Karpas-422 (cell line): Measurements from ENCODE around the gene CHIC2. TPM values are rescaled to one million over a fixed set of nuclear protein-coding genes. Genes with fewer than 3 reads are reported as not detected.
A peak's percentile ranks its signal among the peaks of the same experiment; 100 is the strongest.
"Not testable (repeated sequence)": the region's sequence is repeated elsewhere in the genome, so short reads cannot be mapped to it uniquely, and the experiment has no call there.

Source experiments
- DNase-seq: peaks from one replicate; pipeline ENCODE4 v3.0.0-alpha.2; 2015
- H2AFZ ChIP-seq: fragments of 200-600 bp; sonication (generic); 2 replicates; pipeline ENCODE4 v1.6.1; 2014; ENCODE audit warnings: antibody characterized with exemption, low read length, mixed read lengths
- H3K27ac ChIP-seq: fragments of 200-600 bp; sonication (generic); 2 replicates; pipeline ENCODE4 v1.5.1; 2014; ENCODE audit warnings: mild to moderate bottlenecking, low read length, moderate library complexity
- H3K27me3 ChIP-seq: fragments of 200-600 bp; sonication (generic); 2 replicates; pipeline ENCODE4 v1.6.1; 2014; ENCODE audit warnings: low read length, mixed read lengths
- H3K36me3 ChIP-seq: fragments of 200-600 bp; sonication (generic); 2 replicates; pipeline ENCODE4 v1.6.1; 2014; ENCODE audit warnings: low read length, mixed read lengths; ENCODE audit not compliant: insufficient read depth
- H3K4me1 ChIP-seq: fragments of 200-600 bp; sonication (generic); 2 replicates; pipeline ENCODE4 v1.6.1; 2014; ENCODE audit warnings: mild to moderate bottlenecking, low read length, mixed read lengths
- H3K4me2 ChIP-seq: fragments of 200-600 bp; sonication (generic); 2 replicates; pipeline ENCODE4 v1.6.1; 2014; ENCODE audit warnings: low read length, low read depth, mild to moderate bottlenecking; ENCODE audit not compliant: poor library complexity, severe bottlenecking
- H3K4me3 ChIP-seq: fragments of 200-600 bp; sonication (generic); 2 replicates; pipeline ENCODE4 v1.5.1; 2014; ENCODE audit warnings: mild to moderate bottlenecking, antibody characterized with exemption, low read length, mixed read lengths
- H3K79me2 ChIP-seq: fragments of 200-600 bp; sonication (generic); 2 replicates; pipeline ENCODE4 v1.6.1; 2014; ENCODE audit warnings: mild to moderate bottlenecking, low read length, mixed read lengths
- H3K9ac ChIP-seq: fragments of 200-600 bp; sonication (generic); 2 replicates; pipeline ENCODE4 v1.6.0; 2014; ENCODE audit warnings: low read length
- H3K9me2 ChIP-seq: fragments of 200-600 bp; sonication (generic), shearing (Covaris generic); replicated peaks from 2 replicates; pipeline ENCODE4 v1.6.0; 2014; ENCODE audit warnings: mild to moderate bottlenecking, low read length, moderate library complexity; ENCODE audit not compliant: insufficient read depth
- H3K9me3 ChIP-seq: fragments of 300-700, 200-600 bp; sonication (generic); 2 replicates; pipeline ENCODE4 v1.6.1; 2014; ENCODE audit warnings: low read length, mixed read lengths
- H4K20me1 ChIP-seq: fragments of 200-600 bp; sonication (generic); 2 replicates; pipeline ENCODE4 v1.6.1; 2014; ENCODE audit warnings: mild to moderate bottlenecking, antibody characterized with exemption, low read length, low read depth; ENCODE audit not compliant: insufficient read depth
- total RNA-seq: library from RNA; depleted of rRNA; stranded (reverse); fragments of >200 nt; shearing (Covaris generic); gene quantifications from 2 replicates; pipeline ENCODE4 v1.2.3, GENCODE V29; 2014; ENCODE audit warnings: low replicate concordance; rRNA removed

CHIC2 gene
- total RNA-seq = 103 and 116 TPM in 2 replicates

- peaks cover 16% of the 10 kb centered on the region; the same call in 1 of the 2 replicates for H4K20me1 ChIP-seq
- peaks cover 55% of the 10 kb centered on the region for H3K4me1 ChIP-seq
- H3K9me2 ChIP-seq = no peaks in the 10 kb centered on the region
- H3K9ac ChIP-seq = peak within 1 kb of the TSS; percentile 99
- peaks cover 56% of the 10 kb centered on the region for H3K79me2 ChIP-seq
- peaks cover 35% of the 10 kb centered on the region for H3K36me3 ChIP-seq
- H3K27ac ChIP-seq = peak within 1 kb of the TSS; percentile 90
- peak within 1 kb of the TSS; percentile 92 for H3K4me3 ChIP-seq
- no peaks in the 10 kb centered on the region; the same call in 1 of the 2 replicates for H3K9me3 ChIP-seq
- H2AFZ ChIP-seq = peak within 1 kb of the TSS; percentile 74
- peak within 1 kb of the TSS; percentile 94 for H3K4me2 ChIP-seq
- no peaks in the 10 kb centered on the region for H3K27me3 ChIP-seq
- DNase-seq = peak; percentile 98
Observed at GRCh38 chr4:54064317-54065111, at the start of gene CHIC2. Gene CHIC2, minus strand, starts transcription at chr4:54064605. Its CDS starts 305 bp downstream, at chr4:54064300.

GRCh38 chr4:54113206-54113605 is 48.8 kb upstream of the CHIC2 start:
- not testable (repeated sequence) for H3K27ac ChIP-seq, H3K9me3 ChIP-seq, H3K9ac ChIP-seq, H3K79me2 ChIP-seq, H3K9me2 ChIP-seq, H3K4me3 ChIP-seq, H2AFZ ChIP-seq, H4K20me1 ChIP-seq, H3K27me3 ChIP-seq, H3K4me2 ChIP-seq, DNase-seq, H3K36me3 ChIP-seq
- peaks cover 29% of the 10 kb centered on the region for H3K4me1 ChIP-seq

- no peaks in the 10 kb centered on the region for H3K9me2 ChIP-seq
- no peak overlapping the region for H3K4me3 ChIP-seq
- no peaks in the 10 kb centered on the region for H3K36me3 ChIP-seq
- no peaks in the 10 kb centered on the region for H3K9me3 ChIP-seq
- no peaks in the 10 kb centered on the region for H3K27me3 ChIP-seq
- no peak overlapping the region for H3K9ac ChIP-seq
- H2AFZ ChIP-seq = no peak overlapping the region
- H3K79me2 ChIP-seq = no peaks in the 10 kb centered on the region
- peaks cover 41% of the 10 kb centered on the region for H3K4me1 ChIP-seq
- no peaks in the 10 kb centered on the region for H4K20me1 ChIP-seq
- no peak for DNase-seq
- peak overlapping the region; percentile 17 for H3K4me2 ChIP-seq
- H3K27ac ChIP-seq = no peak overlapping the region
Observed at GRCh38 chr4:54110019-54110416, 45.6 kb upstream of the CHIC2 start.

- H3K4me2 ChIP-seq = peak overlapping the region; percentile 62
Observed at GRCh38 chr4:54109241-54110018, 45.0 kb upstream of the CHIC2 start.

GRCh38 chr4:54107951-54108748 is 43.7 kb upstream of the CHIC2 start:
- Histone ChIP-seq H3K36me3 (no peaks in the 10 kb centered on the region), H3K9me2 (no peaks in the 10 kb centered on the region), H3K4me2 (peak overlapping the region; percentile 62), H2AFZ (peak overlapping the region; percentile 67; the same call in 1 of the 2 replicates), H3K79me2 (no peaks in the 10 kb centered on the region), H3K4me1 (peaks cover 49% of the 10 kb centered on the region), H3K4me3 (peak overlapping the region; percentile 55), H3K27me3 (no peaks in the 10 kb centered on the region), H4K20me1 (no peaks in the 10 kb centered on the region), H3K9ac (peak overlapping the region; percentile 59), H3K27ac (no peak overlapping the region), H3K9me3 (no peaks in the 10 kb centered on the region)
- no peak for DNase-seq

More at GRCh38 chr4:54109241-54110018, 45.0 kb upstream of the CHIC2 start:
- no peak for DNase-seq
- Histone ChIP-seq H3K79me2 (no peaks in the 10 kb centered on the region), H3K9ac (peak overlapping the region; percentile 59), H3K4me3 (peak overlapping the region; percentile 55), H3K27me3 (no peaks in the 10 kb centered on the region), H3K36me3 (no peaks in the 10 kb centered on the region), H3K9me2 (no peaks in the 10 kb centered on the region), H3K9me3 (no peaks in the 10 kb centered on the region), H4K20me1 (no peaks in the 10 kb centered on the region), H2AFZ (peak overlapping the region; percentile 67; the same call in 1 of the 2 replicates), H3K4me1 (peaks cover 47% of the 10 kb centered on the region), H3K27ac (no peak overlapping the region)

- Histone ChIP-seq H4K20me1 (no peaks in the 10 kb centered on the region), H3K27me3 (no peaks in the 10 kb centered on the region), H3K4me1 (peaks cover 68% of the 10 kb centered on the region), H3K27ac (no peak overlapping the region), H3K79me2 (no peaks in the 10 kb centered on the region), H3K9me3 (no peaks in the 10 kb centered on the region), H3K4me3 (no peak overlapping the region), H3K4me2 (no peak overlapping the region), H3K36me3 (no peaks in the 10 kb centered on the region; the same call in 1 of the 2 replicates), H3K9me2 (no peaks in the 10 kb centered on the region), H3K9ac (no peak overlapping the region), H2AFZ (peak overlapping the region; percentile 13; the same call in 1 of the 2 replicates)
- DNase-seq = no peak
Observed at GRCh38 chr4:54104907-54105306, 40.5 kb upstream of the CHIC2 start.

GRCh38 chr4:54103190-54103574 is 38.8 kb upstream of the CHIC2 start:
- peaks cover 68% of the 10 kb centered on the region for H3K4me1 ChIP-seq
- H3K79me2 ChIP-seq = no peaks in the 10 kb centered on the region
- H4K20me1 ChIP-seq = no peaks in the 10 kb centered on the region
- H2AFZ ChIP-seq = no peak overlapping the region
- no peak overlapping the region for H3K27ac ChIP-seq
- no peaks in the 10 kb centered on the region for H3K27me3 ChIP-seq
- H3K9me2 ChIP-seq = no peaks in the 10 kb centered on the region
- no peaks in the 10 kb centered on the region; the same call in 1 of the 2 replicates for H3K36me3 ChIP-seq
- DNase-seq = no peak
- H3K4me2 ChIP-seq = no peak overlapping the region
- no peaks in the 10 kb centered on the region for H3K9me3 ChIP-seq
- H3K9ac ChIP-seq = no peak overlapping the region
- H3K4me3 ChIP-seq = no peak overlapping the region
